T1000 (cell line): ENCODE measurements around the gene PAX1.

Experiments
- DNase-seq: peaks from one replicate; lab custom pipeline; 2025; ENCODE audit warnings: mixed read lengths; lab: John Stamatoyannopoulos, UW

PAX1 gene

GRCh38 chr20:21739682-21740081 is 34.2 kb downstream of the PAX1 start:
- no peak for DNase-seq

DNA sequence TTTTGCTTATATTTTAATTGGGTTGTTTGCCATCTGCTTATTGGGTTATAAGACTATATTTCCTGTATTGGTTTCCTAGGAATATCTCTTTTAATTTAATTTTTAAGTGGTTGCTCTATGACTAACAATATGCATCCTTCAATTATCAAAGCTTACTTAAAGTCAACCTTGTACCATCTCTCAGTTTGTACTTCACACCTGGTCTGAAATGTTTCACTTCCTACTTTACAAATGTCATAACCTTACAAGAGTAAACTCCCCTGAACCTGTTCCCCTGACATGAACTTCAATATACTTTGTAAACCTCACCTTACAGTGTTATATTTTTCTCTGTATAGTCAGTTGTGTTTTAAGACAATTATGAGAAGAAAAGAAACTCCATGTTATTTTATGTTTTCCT is 35.8 kb downstream of the PAX1 start:
- DNase-seq = no peak

GRCh38 chr20:21762646-21763045 is 57.2 kb downstream of the PAX1 start:
- DNase-seq = no peak

GRCh38 chr20:21767200-21767738 is 61.8 kb downstream of the PAX1 start:
- no peak for DNase-seq

- DNase-seq = no peak
These were observed 62.3 kb downstream of the PAX1 start for GRCh38 chr20:21767739-21768223.
